Astrocyte of the spinal cord (primary cell): ENCODE measurements around the gene SPX.

Source experiments
- DNase-seq: peaks from one replicate; pipeline ENCODE4 v3.0.0; 2011; ENCODE audit warnings: low read depth, low spot score
- H3K4me3 ChIP-seq: 2 replicates; pipeline ENCODE4 v1.5.1; 2011; ENCODE audit warnings: low read depth, mild to moderate bottlenecking, low read length, moderate library complexity
- CTCF ChIP-seq: IDR thresholded peaks from 2 replicates; pipeline ENCODE4 v1.5.1; 2012; ENCODE audit warnings: low read depth, mild to moderate bottlenecking, low read length, inconsistent platforms
- in situ Hi-C: cut with HindIII; loops from 2 replicates; pipeline ENCODE4 v1.10.0; 2017; ENCODE audit warnings: low sequenced_read_pairs

Gene SPX

GRCh38 chr12:21509768-21510167 is 16.3 kb upstream of the SPX start:
- in situ Hi-C loops, result no loop called here
- no peak for TF ChIP-seq CTCF
- DNase-seq, result no peak
- H3K4me3 ChIP-seq, result no peak overlapping the region

- in situ Hi-C loops, result no loop called here
- DNase-seq, result no peak
- no peak for TF ChIP-seq CTCF
- H3K4me3 ChIP-seq, result no peak overlapping the region
Observed at GRCh38 chr12:21516281-21516680, 9.8 kb upstream of the SPX start.

GRCh38 chr12:21518451-21518850 is 7.6 kb upstream of the SPX start:
- in situ Hi-C loops, result no loop called here
- no peak for TF ChIP-seq CTCF

GRCh38 chr12:21521541-21521940 is 4.6 kb upstream of the SPX start:
- in situ Hi-C loops, result no loop called here
- H3K4me3 ChIP-seq, result no peak overlapping the region
- no peak for TF ChIP-seq CTCF
- DNase-seq, result no peak

More at GRCh38 chr12:21518451-21518850, 7.6 kb upstream of the SPX start:
- no peak overlapping the region for H3K4me3 ChIP-seq
- no peak for DNase-seq

- H3K4me3 ChIP-seq, result no peak overlapping the region
- no peak for TF ChIP-seq CTCF
- DNase-seq, result no peak
- in situ Hi-C loops, result no loop called here
Observed at GRCh38 chr12:21523148-21523547, 2.9 kb upstream of the SPX start.

- no peak for TF ChIP-seq CTCF
- no peak for DNase-seq
- peak overlapping the region; percentile 61 for H3K4me3 ChIP-seq
- in situ Hi-C loops, result no loop called here
Observed at GRCh38 chr12:21526721-21527345, 737 bp downstream of the SPX start.
